GM23338 (cell line): ENCODE results near the gene CTNNA3. TPM values are rescaled to one million over a fixed set of nuclear protein-coding genes. Genes with fewer than 3 reads are reported as not detected.

Experiments
- ATAC-seq: fragments of 200-7000 bp; cut with Tn5 transposase; 3 replicates; pipeline ENCODE4 v1.9.1; 2020
- DNase-seq: peaks from one replicate; pipeline ENCODE4 v3.0.0-alpha.2; 2015; ENCODE audit warnings: low spot score
- H2AFZ ChIP-seq: fragments of 200-600 bp; sonication (generic); 2 replicates; pipeline ENCODE4 v1.8.0; 2016; ENCODE audit warnings: antibody characterized with exemption, mild to moderate bottlenecking, moderate library complexity
- H3F3A ChIP-seq: fragments of 200-600 bp; sonication (generic); replicated peaks from 2 replicates; pipeline ENCODE4 v1.8.0; 2017; ENCODE audit warnings: antibody characterized with exemption, mixed run types, low read depth
- H3K27ac ChIP-seq: fragments of 200-600 bp; sonication (generic); 2 replicates; pipeline ENCODE4 v1.6.1; 2016; ENCODE audit warnings: low read depth
- H3K27me3 ChIP-seq: fragments of 200-600 bp; sonication (generic); 2 replicates; pipeline ENCODE4 v1.8.0; 2016; ENCODE audit warnings: mild to moderate bottlenecking, mixed run types, moderate library complexity; ENCODE audit not compliant: insufficient read depth
- H3K36me3 ChIP-seq: fragments of 200-600 bp; sonication (generic); 2 replicates; pipeline ENCODE4 v1.8.0; 2016; ENCODE audit warnings: mild to moderate bottlenecking; ENCODE audit not compliant: insufficient read depth
- H3K4me1 ChIP-seq: fragments of 200-600 bp; sonication (generic); 2 replicates; pipeline ENCODE4 v1.8.0; 2016; ENCODE audit warnings: mild to moderate bottlenecking, moderate library complexity; ENCODE audit not compliant: insufficient read depth
- H3K4me2 ChIP-seq: fragments of 200-600 bp; sonication (generic); 2 replicates; pipeline ENCODE4 v1.7.1; 2017; ENCODE audit warnings: mixed run types
- H3K4me3 ChIP-seq: fragments of 200-600 bp; sonication (generic); 2 replicates; pipeline ENCODE4 v1.6.1; 2016; ENCODE audit warnings: mixed run types
- H3K79me2 ChIP-seq: fragments of 200-600 bp; sonication (generic); replicated peaks from 2 replicates; pipeline ENCODE4 v1.8.0; 2017; ENCODE audit warnings: mild to moderate bottlenecking; ENCODE audit not compliant: insufficient read depth
- H3K9me2 ChIP-seq: fragments of 200-600 bp; sonication (generic); 2 replicates; pipeline ENCODE4 v1.8.0; 2017; ENCODE audit not compliant: insufficient read depth
- H4K20me1 ChIP-seq: fragments of 200-600 bp; sonication (generic); replicated peaks from 2 replicates; pipeline ENCODE4 v1.8.0; 2017; ENCODE audit warnings: mild to moderate bottlenecking; ENCODE audit not compliant: insufficient read depth
- H3K27ac Mint-ChIP-seq: 2 replicates; pipeline ENCODE4 v1.8.0; 2020; ENCODE audit warnings: inconsistent platforms, mild to moderate bottlenecking, moderate library complexity, mixed read lengths
- H3K27me3 Mint-ChIP-seq: 3 replicates; pipeline ENCODE4 v1.8.0; 2022; ENCODE audit warnings: low read depth, mild to moderate bottlenecking, moderate library complexity, mixed read lengths, inconsistent platforms; ENCODE audit not compliant: insufficient read depth, poor library complexity
- H3K36me3 Mint-ChIP-seq: 3 replicates; pipeline ENCODE4 v1.8.0; 2021; ENCODE audit warnings: low read depth, mild to moderate bottlenecking, inconsistent platforms, moderate library complexity, mixed read lengths
- H3K4me1 Mint-ChIP-seq: 3 replicates; pipeline ENCODE4 v1.8.0; 2020; ENCODE audit warnings: mild to moderate bottlenecking, inconsistent platforms, mixed read lengths
- H3K4me3 Mint-ChIP-seq: 3 replicates; pipeline ENCODE4 v1.8.0; 2021; ENCODE audit warnings: moderate library complexity, mild to moderate bottlenecking, inconsistent platforms, mixed read lengths
- H3K9me3 Mint-ChIP-seq: 3 replicates; pipeline ENCODE4 v1.8.0; 2020; ENCODE audit warnings: moderate library complexity, mild to moderate bottlenecking, inconsistent platforms, mixed read lengths
- CREB1 ChIP-seq: fragments of 250-450 bp; sonication (Bioruptor Pico); IDR thresholded peaks from 2 replicates; pipeline ENCODE4 v1.5.0; 2020; ENCODE audit warnings: low read depth, mild to moderate bottlenecking, moderate library complexity
- EZH2 ChIP-seq: fragments of 200-600 bp; sonication (generic); IDR thresholded peaks from one replicate; pipeline ENCODE4 v1.8.0; 2017; ENCODE audit warnings: antibody characterized with exemption, mild to moderate bottlenecking, low read depth; ENCODE audit not compliant: unreplicated experiment
- EZH2phosphoT487 ChIP-seq: fragments of 200-600 bp; sonication (generic); IDR thresholded peaks from one replicate; pipeline ENCODE4 v1.8.1; 2018; ENCODE audit warnings: antibody characterized with exemption; ENCODE audit not compliant: unreplicated experiment
- STAT1 ChIP-seq: IDR thresholded peaks from one replicate; pipeline ENCODE4 v1.6.1; 2016; ENCODE audit warnings: antibody characterized with exemption; ENCODE audit not compliant: unreplicated experiment
- polyA plus RNA-seq: library from polyadenylated mRNA; unstranded; fragments of >200 nt; fragmentation: Nextera tagmentation; extraction: Ambion mirVana; gene quantifications from 2 replicates; pipeline ENCODE4 v1.2.1, GENCODE V29; 2016
- total RNA-seq: library from RNA; depleted of rRNA; stranded (reverse); fragments of >200 nt; shearing (Covaris generic); gene quantifications from 2 replicates; pipeline ENCODE4 v1.2.3, GENCODE V29; 2014
- TF ChIP-seq, protein P1 (sequence below): fragments of 250-450 bp; sonication (Bioruptor Pico); IDR thresholded peaks from 2 replicates; pipeline ENCODE4 v1.5.0; 2020; ENCODE audit warnings: mild to moderate bottlenecking, moderate library complexity
- TF ChIP-seq, protein P2 (sequence below): IDR thresholded peaks from one replicate; pipeline ENCODE4 v1.6.1; 2018; ENCODE audit warnings: antibody characterized with exemption; ENCODE audit not compliant: unreplicated experiment

CTNNA3 gene
- total and polyA plus RNA-seq, 2 experiments from 2014 or later = 0.71 to 3.3 TPM

DNA sequence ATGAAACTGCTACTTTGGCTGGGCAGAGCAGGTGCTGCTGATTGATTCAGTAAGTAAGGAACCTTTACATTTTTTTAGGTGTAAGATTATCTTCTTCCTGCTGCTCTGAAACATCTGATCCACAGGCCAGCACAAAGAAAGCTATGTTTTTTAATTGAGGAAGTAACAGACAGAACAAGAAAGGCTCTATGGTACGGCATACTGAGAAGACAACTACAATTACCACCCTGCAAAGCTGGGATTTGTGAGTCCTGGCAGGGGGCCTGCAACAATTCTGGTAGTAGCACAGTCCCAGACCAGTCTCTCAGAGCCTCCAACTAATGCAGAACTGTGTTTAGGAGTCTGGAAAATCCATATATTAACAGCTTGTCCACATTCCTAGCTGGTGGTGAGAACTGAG, 873.2 kb downstream of the CTNNA3 start (continued):
- TF ChIP-seq, protein P1, sequence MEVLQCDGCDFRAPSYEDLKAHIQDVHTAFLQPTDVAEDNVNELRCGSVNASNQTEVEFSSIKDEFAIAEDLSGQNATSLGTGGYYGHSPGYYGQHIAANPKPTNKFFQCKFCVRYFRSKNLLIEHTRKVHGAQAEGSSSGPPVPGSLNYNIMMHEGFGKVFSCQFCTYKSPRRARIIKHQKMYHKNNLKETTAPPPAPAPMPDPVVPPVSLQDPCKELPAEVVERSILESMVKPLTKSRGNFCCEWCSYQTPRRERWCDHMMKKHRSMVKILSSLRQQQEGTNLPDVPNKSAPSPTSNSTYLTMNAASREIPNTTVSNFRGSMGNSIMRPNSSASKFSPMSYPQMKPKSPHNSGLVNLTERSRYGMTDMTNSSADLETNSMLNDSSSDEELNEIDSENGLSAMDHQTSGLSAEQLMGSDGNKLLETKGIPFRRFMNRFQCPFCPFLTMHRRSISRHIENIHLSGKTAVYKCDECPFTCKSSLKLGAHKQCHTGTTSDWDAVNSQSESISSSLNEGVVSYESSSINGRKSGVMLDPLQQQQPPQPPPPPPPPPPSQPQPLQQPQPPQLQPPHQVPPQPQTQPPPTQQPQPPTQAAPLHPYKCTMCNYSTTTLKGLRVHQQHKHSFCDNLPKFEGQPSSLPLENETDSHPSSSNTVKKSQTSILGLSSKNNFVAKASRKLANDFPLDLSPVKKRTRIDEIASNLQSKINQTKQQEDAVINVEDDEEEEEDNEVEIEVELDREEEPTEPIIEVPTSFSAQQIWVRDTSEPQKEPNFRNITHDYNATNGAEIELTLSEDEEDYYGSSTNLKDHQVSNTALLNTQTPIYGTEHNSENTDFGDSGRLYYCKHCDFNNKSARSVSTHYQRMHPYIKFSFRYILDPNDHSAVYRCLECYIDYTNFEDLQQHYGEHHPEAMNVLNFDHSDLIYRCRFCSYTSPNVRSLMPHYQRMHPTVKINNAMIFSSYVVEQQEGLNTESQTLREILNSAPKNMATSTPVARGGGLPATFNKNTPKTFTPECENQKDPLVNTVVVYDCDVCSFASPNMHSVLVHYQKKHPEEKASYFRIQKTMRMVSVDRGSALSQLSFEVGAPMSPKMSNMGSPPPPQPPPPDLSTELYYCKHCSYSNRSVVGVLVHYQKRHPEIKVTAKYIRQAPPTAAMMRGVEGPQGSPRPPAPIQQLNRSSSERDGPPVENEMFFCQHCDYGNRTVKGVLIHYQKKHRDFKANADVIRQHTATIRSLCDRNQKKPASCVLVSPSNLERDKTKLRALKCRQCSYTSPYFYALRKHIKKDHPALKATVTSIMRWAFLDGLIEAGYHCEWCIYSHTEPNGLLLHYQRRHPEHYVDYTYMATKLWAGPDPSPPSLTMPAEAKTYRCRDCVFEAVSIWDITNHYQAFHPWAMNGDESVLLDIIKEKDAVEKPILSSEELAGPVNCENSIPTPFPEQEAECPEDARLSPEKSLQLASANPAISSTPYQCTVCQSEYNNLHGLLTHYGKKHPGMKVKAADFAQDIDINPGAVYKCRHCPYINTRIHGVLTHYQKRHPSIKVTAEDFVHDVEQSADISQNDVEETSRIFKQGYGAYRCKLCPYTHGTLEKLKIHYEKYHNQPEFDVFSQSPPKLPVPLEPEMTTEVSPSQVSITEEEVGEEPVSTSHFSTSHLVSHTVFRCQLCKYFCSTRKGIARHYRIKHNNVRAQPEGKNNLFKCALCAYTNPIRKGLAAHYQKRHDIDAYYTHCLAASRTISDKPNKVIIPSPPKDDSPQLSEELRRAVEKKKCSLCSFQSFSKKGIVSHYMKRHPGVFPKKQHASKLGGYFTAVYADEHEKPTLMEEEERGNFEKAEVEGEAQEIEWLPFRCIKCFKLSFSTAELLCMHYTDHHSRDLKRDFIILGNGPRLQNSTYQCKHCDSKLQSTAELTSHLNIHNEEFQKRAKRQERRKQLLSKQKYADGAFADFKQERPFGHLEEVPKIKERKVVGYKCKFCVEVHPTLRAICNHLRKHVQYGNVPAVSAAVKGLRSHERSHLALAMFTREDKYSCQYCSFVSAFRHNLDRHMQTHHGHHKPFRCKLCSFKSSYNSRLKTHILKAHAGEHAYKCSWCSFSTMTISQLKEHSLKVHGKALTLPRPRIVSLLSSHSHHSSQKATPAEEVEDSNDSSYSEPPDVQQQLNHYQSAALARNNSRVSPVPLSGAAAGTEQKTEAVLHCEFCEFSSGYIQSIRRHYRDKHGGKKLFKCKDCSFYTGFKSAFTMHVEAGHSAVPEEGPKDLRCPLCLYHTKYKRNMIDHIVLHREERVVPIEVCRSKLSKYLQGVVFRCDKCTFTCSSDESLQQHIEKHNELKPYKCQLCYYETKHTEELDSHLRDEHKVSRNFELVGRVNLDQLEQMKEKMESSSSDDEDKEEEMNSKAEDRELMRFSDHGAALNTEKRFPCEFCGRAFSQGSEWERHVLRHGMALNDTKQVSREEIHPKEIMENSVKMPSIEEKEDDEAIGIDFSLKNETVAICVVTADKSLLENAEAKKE (CRISPR knock-in tag) = no peak
- TF ChIP-seq, protein P2, sequence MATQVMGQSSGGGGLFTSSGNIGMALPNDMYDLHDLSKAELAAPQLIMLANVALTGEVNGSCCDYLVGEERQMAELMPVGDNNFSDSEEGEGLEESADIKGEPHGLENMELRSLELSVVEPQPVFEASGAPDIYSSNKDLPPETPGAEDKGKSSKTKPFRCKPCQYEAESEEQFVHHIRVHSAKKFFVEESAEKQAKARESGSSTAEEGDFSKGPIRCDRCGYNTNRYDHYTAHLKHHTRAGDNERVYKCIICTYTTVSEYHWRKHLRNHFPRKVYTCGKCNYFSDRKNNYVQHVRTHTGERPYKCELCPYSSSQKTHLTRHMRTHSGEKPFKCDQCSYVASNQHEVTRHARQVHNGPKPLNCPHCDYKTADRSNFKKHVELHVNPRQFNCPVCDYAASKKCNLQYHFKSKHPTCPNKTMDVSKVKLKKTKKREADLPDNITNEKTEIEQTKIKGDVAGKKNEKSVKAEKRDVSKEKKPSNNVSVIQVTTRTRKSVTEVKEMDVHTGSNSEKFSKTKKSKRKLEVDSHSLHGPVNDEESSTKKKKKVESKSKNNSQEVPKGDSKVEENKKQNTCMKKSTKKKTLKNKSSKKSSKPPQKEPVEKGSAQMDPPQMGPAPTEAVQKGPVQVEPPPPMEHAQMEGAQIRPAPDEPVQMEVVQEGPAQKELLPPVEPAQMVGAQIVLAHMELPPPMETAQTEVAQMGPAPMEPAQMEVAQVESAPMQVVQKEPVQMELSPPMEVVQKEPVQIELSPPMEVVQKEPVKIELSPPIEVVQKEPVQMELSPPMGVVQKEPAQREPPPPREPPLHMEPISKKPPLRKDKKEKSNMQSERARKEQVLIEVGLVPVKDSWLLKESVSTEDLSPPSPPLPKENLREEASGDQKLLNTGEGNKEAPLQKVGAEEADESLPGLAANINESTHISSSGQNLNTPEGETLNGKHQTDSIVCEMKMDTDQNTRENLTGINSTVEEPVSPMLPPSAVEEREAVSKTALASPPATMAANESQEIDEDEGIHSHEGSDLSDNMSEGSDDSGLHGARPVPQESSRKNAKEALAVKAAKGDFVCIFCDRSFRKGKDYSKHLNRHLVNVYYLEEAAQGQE = no peak
- TF ChIP-seq STAT1 = no peak
- TF ChIP-seq EZH2 = no peak
- no peak for TF ChIP-seq CREB1

DNA sequence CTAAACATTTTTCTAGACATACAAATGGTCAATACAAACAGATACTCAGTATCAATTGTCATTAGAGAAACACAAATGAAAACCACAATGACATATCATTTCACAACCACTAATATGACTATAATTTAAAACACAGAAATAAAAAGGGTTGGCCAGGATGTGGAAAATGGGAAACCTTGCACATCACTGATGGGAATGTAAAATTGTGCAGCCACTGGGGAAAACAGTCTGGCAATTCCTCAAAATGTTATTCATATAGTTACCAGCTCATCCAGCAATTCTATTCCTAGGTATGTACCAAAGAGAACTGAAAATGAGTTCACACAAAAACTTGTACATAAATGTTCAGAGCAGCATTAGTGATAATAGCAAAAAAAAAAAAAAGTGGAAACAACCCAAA, 876.3 kb downstream of the CTNNA3 start:
- no peaks in the 10 kb centered on the region for H3K36me3 ChIP-seq
- ATAC-seq (no peak), DNase-seq (no peak)
- Mint-ChIP-seq H3K9me3 (no peaks in the 10 kb centered on the region), H3K27me3 (no peaks in the 10 kb centered on the region), H3K27ac (no peak overlapping the region), H3K36me3 (no peaks in the 10 kb centered on the region), H3K4me3 (no peak overlapping the region), H3K4me1 (peaks cover 12% of the 10 kb centered on the region)
- no peak overlapping the region for H3K4me3 ChIP-seq
- H3K9me2 ChIP-seq = no peaks in the 10 kb centered on the region
- no peak overlapping the region for H3K4me2 ChIP-seq
- no peaks in the 10 kb centered on the region for H4K20me1 ChIP-seq
- no peaks in the 10 kb centered on the region for H3F3A ChIP-seq
- H3K4me1 ChIP-seq = peaks cover 3% of the 10 kb centered on the region
- no peaks in the 10 kb centered on the region for H3K79me2 ChIP-seq
- no peak overlapping the region for H2AFZ ChIP-seq
- H3K27me3 ChIP-seq = no peaks in the 10 kb centered on the region
- H3K27ac ChIP-seq = no peak overlapping the region
- TF ChIP-seq, protein P1 (CRISPR knock-in tag) = no peak
- TF ChIP-seq STAT1 (no peak), EZH2phosphoT487 (no peak)
